GM12874 (cell line): ENCODE data around the gene CLVS2.

Source experiments
- TF ChIP-seq, protein P1 (sequence below): IDR thresholded peaks from 2 replicates; pipeline ENCODE4 v1.5.1; 2011; ENCODE audit warnings: low read depth, mild to moderate bottlenecking, control low read depth, low read length, moderate library complexity; ENCODE audit not compliant: insufficient read depth

CLVS2 gene

DNA sequence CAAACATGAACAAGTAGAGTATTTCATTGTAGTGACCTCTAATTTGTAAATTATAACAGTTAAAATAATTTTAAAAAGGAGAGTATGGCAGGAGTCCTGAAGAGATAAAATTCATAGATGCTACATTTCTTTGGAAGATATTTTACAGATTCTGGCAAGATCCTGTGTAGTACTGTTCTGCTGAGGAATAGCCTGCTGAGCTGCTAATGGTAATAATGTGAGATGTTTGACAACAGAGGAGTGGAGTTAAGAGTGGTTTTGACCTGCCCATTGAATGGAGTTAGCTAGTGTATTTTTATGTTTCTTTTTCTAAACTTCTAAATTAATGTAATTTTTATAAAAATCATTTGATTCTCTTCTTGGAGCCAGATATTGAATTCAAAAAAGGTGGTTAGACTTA lies 11.8 kb downstream of the CLVS2 start:
- TF ChIP-seq, protein P1, sequence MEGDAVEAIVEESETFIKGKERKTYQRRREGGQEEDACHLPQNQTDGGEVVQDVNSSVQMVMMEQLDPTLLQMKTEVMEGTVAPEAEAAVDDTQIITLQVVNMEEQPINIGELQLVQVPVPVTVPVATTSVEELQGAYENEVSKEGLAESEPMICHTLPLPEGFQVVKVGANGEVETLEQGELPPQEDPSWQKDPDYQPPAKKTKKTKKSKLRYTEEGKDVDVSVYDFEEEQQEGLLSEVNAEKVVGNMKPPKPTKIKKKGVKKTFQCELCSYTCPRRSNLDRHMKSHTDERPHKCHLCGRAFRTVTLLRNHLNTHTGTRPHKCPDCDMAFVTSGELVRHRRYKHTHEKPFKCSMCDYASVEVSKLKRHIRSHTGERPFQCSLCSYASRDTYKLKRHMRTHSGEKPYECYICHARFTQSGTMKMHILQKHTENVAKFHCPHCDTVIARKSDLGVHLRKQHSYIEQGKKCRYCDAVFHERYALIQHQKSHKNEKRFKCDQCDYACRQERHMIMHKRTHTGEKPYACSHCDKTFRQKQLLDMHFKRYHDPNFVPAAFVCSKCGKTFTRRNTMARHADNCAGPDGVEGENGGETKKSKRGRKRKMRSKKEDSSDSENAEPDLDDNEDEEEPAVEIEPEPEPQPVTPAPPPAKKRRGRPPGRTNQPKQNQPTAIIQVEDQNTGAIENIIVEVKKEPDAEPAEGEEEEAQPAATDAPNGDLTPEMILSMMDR: no peak

DNA sequence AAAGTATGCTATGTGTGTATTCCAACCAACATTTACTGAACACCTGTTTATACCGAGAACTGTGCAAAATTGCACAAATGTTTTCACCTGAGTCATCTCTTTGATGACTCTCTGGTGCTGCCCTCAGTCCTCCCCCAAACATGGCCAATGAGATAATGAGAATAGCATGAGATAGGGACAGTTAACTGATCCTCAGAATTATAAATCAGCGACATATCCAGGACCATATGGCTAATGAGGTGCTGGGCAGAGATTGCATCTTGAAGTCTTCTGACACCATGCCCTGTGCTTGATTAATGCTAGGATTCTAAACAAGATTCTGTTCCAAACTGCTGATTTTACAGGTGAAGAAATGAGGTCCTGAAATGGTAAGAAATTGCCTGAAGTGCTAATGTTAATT lies 13.0 kb downstream of the CLVS2 start:
- TF ChIP-seq, protein P1: no peak

DNA sequence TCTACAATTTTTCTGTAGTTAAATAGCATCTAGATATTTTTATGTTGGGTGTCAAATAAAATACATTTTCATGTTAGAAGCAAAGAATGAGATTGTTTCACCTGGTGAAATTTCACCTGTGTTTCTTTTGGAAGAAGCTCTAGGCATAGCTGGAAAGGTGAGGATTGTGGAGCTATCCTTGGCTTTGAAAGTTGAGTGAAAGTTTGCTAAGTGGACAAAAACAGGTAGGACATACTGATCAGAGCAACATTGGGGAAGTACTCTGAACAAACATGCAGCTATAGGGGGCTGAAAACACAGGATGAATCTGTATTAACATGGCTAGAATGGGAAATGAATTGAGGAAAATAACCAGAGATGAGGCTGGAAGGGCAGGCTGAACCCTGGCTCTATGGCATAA lies 18.8 kb downstream of the CLVS2 start:
- TF ChIP-seq, protein P1: no peak

DNA sequence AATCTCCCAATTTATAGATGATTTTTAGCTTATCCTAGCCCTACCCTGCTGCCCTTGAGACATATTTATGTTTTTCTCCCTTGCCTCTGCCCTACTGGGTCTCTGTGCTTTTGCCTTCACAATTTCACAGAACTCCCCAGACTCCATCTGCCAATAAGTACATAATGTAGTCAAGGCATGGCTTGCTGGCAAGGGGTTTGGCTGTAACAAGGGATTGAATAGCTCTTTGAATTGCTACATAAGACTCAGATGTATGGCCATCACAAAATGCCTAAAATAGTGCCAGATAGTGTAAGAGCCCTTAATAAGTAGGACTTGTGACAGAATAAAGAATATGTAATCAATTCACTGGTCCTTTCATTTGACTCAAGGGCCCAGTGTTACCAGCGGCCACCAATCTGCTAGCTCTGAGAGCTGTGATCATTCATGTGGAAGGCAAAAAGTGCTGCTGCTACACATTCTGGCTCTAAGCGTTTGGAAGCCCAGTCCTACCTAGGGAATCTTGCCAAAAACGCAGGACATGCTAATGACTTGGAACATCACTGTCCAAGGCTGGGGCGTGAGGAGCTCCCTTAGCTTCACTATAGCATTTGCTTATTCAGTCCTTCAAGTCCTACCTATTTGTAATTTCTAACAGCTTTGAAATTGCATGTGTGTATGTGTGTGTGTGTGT lies 20.5 kb downstream of the CLVS2 start:
- TF ChIP-seq, protein P1: no peak

DNA sequence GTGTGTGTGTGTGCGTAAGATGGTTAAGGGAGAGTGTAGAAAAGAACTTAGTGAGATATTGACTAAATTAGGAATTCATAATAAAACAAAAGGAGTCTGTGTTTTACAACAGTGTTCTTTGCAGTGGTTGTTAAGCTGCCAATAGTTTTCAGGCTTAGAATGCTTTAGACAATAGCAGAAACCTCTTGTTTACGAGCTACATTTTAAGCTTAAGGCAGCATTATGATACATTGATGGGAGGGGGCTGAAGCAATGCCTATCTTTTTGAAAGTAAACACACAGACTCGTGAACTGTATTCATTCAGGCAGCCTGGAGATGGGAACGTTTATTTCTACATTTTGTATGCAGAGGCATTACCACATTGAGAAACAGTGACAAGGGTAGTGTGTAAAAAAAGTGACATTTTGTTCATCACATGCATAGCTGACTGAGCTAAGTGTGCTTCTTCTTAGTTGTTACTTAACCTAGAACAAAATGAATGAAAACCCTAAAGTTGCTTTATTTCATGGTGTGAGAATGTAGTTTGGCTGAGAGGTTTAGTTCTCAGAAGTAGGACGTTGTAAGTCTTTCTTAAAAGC lies 21.2 kb downstream of the CLVS2 start:
- TF ChIP-seq, protein P1: no peak

- TF ChIP-seq, protein P1: no peak
These were observed 26.9 kb downstream of the CLVS2 start for GRCh38 chr6:123022975-123023374.

DNA sequence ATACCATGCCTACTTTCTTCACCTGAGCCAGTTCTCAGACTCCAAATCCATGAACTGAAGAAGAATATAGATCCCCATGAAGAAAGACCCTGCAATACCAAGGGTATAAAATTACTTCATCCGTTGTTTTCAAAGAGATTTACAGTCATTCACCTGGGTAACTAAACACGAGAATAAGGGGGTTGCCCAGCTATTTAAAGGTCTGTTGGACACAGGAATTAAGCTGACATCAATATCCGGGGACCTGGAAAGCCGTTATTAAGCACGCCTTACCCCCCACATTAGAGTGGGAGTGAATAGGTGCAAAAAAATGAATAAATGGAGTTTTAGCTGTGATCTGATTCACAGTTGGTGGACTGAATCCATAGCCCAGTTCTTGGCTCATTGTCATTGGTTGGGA lies 28.9 kb downstream of the CLVS2 start:
- TF ChIP-seq, protein P1: no peak
